ENCODE measurements around the gene TOLLIP. TPM values are rescaled to one million over a fixed set of nuclear protein-coding genes. Genes with fewer than 3 reads are reported as not detected.

TOLLIP gene
- total and polyA plus RNA-seq, 9 of the 15 experiments (the other 6 are each of a cell fraction or from before 2014, with no cell fraction given): 0.23 to 22.8 (median 7.1) TPM

- TF ChIP-seq, protein P1, sequence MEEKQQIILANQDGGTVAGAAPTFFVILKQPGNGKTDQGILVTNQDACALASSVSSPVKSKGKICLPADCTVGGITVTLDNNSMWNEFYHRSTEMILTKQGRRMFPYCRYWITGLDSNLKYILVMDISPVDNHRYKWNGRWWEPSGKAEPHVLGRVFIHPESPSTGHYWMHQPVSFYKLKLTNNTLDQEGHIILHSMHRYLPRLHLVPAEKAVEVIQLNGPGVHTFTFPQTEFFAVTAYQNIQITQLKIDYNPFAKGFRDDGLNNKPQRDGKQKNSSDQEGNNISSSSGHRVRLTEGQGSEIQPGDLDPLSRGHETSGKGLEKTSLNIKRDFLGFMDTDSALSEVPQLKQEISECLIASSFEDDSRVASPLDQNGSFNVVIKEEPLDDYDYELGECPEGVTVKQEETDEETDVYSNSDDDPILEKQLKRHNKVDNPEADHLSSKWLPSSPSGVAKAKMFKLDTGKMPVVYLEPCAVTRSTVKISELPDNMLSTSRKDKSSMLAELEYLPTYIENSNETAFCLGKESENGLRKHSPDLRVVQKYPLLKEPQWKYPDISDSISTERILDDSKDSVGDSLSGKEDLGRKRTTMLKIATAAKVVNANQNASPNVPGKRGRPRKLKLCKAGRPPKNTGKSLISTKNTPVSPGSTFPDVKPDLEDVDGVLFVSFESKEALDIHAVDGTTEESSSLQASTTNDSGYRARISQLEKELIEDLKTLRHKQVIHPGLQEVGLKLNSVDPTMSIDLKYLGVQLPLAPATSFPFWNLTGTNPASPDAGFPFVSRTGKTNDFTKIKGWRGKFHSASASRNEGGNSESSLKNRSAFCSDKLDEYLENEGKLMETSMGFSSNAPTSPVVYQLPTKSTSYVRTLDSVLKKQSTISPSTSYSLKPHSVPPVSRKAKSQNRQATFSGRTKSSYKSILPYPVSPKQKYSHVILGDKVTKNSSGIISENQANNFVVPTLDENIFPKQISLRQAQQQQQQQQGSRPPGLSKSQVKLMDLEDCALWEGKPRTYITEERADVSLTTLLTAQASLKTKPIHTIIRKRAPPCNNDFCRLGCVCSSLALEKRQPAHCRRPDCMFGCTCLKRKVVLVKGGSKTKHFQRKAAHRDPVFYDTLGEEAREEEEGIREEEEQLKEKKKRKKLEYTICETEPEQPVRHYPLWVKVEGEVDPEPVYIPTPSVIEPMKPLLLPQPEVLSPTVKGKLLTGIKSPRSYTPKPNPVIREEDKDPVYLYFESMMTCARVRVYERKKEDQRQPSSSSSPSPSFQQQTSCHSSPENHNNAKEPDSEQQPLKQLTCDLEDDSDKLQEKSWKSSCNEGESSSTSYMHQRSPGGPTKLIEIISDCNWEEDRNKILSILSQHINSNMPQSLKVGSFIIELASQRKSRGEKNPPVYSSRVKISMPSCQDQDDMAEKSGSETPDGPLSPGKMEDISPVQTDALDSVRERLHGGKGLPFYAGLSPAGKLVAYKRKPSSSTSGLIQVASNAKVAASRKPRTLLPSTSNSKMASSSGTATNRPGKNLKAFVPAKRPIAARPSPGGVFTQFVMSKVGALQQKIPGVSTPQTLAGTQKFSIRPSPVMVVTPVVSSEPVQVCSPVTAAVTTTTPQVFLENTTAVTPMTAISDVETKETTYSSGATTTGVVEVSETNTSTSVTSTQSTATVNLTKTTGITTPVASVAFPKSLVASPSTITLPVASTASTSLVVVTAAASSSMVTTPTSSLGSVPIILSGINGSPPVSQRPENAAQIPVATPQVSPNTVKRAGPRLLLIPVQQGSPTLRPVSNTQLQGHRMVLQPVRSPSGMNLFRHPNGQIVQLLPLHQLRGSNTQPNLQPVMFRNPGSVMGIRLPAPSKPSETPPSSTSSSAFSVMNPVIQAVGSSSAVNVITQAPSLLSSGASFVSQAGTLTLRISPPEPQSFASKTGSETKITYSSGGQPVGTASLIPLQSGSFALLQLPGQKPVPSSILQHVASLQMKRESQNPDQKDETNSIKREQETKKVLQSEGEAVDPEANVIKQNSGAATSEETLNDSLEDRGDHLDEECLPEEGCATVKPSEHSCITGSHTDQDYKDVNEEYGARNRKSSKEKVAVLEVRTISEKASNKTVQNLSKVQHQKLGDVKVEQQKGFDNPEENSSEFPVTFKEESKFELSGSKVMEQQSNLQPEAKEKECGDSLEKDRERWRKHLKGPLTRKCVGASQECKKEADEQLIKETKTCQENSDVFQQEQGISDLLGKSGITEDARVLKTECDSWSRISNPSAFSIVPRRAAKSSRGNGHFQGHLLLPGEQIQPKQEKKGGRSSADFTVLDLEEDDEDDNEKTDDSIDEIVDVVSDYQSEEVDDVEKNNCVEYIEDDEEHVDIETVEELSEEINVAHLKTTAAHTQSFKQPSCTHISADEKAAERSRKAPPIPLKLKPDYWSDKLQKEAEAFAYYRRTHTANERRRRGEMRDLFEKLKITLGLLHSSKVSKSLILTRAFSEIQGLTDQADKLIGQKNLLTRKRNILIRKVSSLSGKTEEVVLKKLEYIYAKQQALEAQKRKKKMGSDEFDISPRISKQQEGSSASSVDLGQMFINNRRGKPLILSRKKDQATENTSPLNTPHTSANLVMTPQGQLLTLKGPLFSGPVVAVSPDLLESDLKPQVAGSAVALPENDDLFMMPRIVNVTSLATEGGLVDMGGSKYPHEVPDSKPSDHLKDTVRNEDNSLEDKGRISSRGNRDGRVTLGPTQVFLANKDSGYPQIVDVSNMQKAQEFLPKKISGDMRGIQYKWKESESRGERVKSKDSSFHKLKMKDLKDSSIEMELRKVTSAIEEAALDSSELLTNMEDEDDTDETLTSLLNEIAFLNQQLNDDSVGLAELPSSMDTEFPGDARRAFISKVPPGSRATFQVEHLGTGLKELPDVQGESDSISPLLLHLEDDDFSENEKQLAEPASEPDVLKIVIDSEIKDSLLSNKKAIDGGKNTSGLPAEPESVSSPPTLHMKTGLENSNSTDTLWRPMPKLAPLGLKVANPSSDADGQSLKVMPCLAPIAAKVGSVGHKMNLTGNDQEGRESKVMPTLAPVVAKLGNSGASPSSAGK (IDR thresholded peaks at IDR 0.05): no peak
- no peak for TF ChIP-seq FOS (IDR thresholded peaks at IDR 0.05; ENCODE audit: extremely low read depth, insufficient read length)
- TF ChIP-seq SIX5 (IDR thresholded peaks at IDR 0.05; ENCODE audit: borderline replicate concordance in 1 of 2, insufficient read depth in 1 of 2, low read depth in 1 of 2, low read length in 2 of 2): no peak
- no peak for TF ChIP-seq SMAD1 (IDR thresholded peaks at IDR 0.05; ENCODE audit: low read depth, low read length, partially characterized antibody)
- TF ChIP-seq ZNF217 (CRISPR knock-in tag; IDR thresholded peaks at IDR 0.05): no peak
- no peak for TF ChIP-seq FOXJ3 (CRISPR knock-in tag; IDR thresholded peaks at IDR 0.05)
- no peak for TF ChIP-seq IRF9 (tag; IDR thresholded peaks at IDR 0.05)
- no peak for TF ChIP-seq TCF15 (CRISPR knock-in tag; IDR thresholded peaks at IDR 0.05)
- TF ChIP-seq HEY1 (CRISPR knock-in tag; IDR thresholded peaks at IDR 0.05; ENCODE audit: borderline replicate concordance): no peak
- TF ChIP-seq NFE2L1 (tag; IDR thresholded peaks at IDR 0.05; ENCODE audit: borderline replicate concordance, low read depth): no peak
- TF ChIP-seq EGR1 (conservative IDR thresholded peaks at IDR 0.05): peak; percentile 22; the same call in 1 of the 2 replicates
- TF ChIP-seq ZNF408 (CRISPR knock-in tag; IDR thresholded peaks at IDR 0.05; ENCODE audit: low read depth): no peak
These were observed 512 bp downstream of the TOLLIP start (continued) for GRCh38 chr11:1308743-1309497.

Measured in K562 (cell line).